ENCODE results near the gene SMIM35.
"Not testable (repeated sequence)": the region's sequence is repeated elsewhere in the genome, so short reads cannot be mapped to it uniquely, and the experiment has no call there.

The SMIM35 gene

GRCh38 chr11:117978291-117978910, 108.4 kb downstream of the SMIM35 start:
- not testable (repeated sequence) for DNase-seq

GRCh38 chr11:117977612-117978264, 109.0 kb downstream of the SMIM35 start:
- DNase-seq: not testable (repeated sequence)

GRCh38 chr11:117977029-117977428, 109.7 kb downstream of the SMIM35 start:
- DNase-seq: no peak

GRCh38 chr11:117976445-117976844, 110.3 kb downstream of the SMIM35 start:
- no peak for DNase-seq

- no peak for DNase-seq
Observed at GRCh38 chr11:117973503-117973860, 113.3 kb downstream of the SMIM35 start.

- DNase-seq: peak; percentile 87
Observed at GRCh38 chr11:117972629-117973502, 113.9 kb downstream of the SMIM35 start.

GRCh38 chr11:117972044-117972443, 114.7 kb downstream of the SMIM35 start:
- DNase-seq: no peak

- DNase-seq: no peak
Observed at GRCh38 chr11:117970400-117971024, 116.3 kb downstream of the SMIM35 start.

GRCh38 chr11:117969160-117969991, 117.4 kb downstream of the SMIM35 start:
- DNase-seq: no peak

GRCh38 chr11:117966908-117967307, 119.9 kb downstream of the SMIM35 start:
- no peak for DNase-seq

- no peak for DNase-seq
Observed at GRCh38 chr11:117962826-117963225, 123.9 kb downstream of the SMIM35 start.

GRCh38 chr11:117961896-117962295, 124.9 kb downstream of the SMIM35 start:
- DNase-seq: no peak

GRCh38 chr11:117960406-117960805, 126.4 kb downstream of the SMIM35 start:
- no peak for DNase-seq

- DNase-seq: no peak
Observed at GRCh38 chr11:117959438-117960149, 127.2 kb downstream of the SMIM35 start.

- DNase-seq: no peak
Observed at GRCh38 chr11:117958949-117959348, 127.8 kb downstream of the SMIM35 start.

Data from DMS79 (cell line).